H1 (cell line): ENCODE data around the gene SLX4IP. TPM values are rescaled to one million over a fixed set of nuclear protein-coding genes. Genes with fewer than 3 reads are reported as not detected.

ENCODE experiments used
- CTCF ChIA-PET: fragments of 300-600 bp; sonication (Branson Sonifier 250); formaldehyde crosslinking; loops from one replicate; lab custom pipeline; 2021; ENCODE audit not compliant: partially characterized antibody; lab: Charles Lee
- POLR2A ChIA-PET: fragments of 300-600 bp; sonication (Branson Sonifier 250); formaldehyde crosslinking; loops from one replicate; lab custom pipeline; 2021; ENCODE audit warnings: inconsistent platforms; ENCODE audit not compliant: partially characterized antibody; lab: Charles Lee
- DNase-seq, 2 experiments: peaks; one replicate each; pipeline versions ENCODE4 v3.0.0 to v3.0.0-alpha.2; 2010 to 2022; ENCODE audit warnings: low spot score in 2 of 2, low read depth in 1 of 2, mixed read lengths in 1 of 2
- FAIRE-seq: peaks from 2 replicates; lab custom pipeline; 2011; peaks lifted over from hg19 to GRCh38; lab: Jason Lieb, UNC
- H2AFZ ChIP-seq: 2 replicates; pipeline ENCODE4 v1.8.1; 2012; ENCODE audit warnings: low read length, inconsistent platforms
- H2AK5ac ChIP-seq: 2 replicates; pipeline ENCODE4 v1.6.1; 2013; ENCODE audit warnings: low read depth, low read length
- H2BK120ac ChIP-seq: replicated peaks from 2 replicates; pipeline ENCODE3; 2013; ENCODE audit warnings: low read depth, low read length, inconsistent platforms
- H2BK12ac ChIP-seq: 2 replicates; pipeline ENCODE4 v1.6.1; 2013; ENCODE audit warnings: low read depth, low read length
- H2BK15ac ChIP-seq: 2 replicates; pipeline ENCODE4 v1.6.1; 2013; ENCODE audit warnings: low read length
- H2BK20ac ChIP-seq: 2 replicates; pipeline ENCODE4 v1.6.1; 2013; ENCODE audit warnings: low read length
- H2BK5ac ChIP-seq: 2 replicates; pipeline ENCODE4 v1.6.1; 2013; ENCODE audit warnings: low read depth, low read length
- H3K14ac ChIP-seq: 2 replicates; pipeline ENCODE4 v1.6.1; 2013; ENCODE audit warnings: inconsistent platforms; ENCODE audit not compliant: insufficient read length
- H3K18ac ChIP-seq: 2 replicates; pipeline ENCODE4 v1.6.1; 2013; ENCODE audit warnings: low read length; ENCODE audit errors: extremely low read depth
- H3K23ac ChIP-seq: 2 replicates; pipeline ENCODE4 v1.6.1; 2013; ENCODE audit warnings: inconsistent platforms; ENCODE audit not compliant: insufficient read length
- H3K23me2 ChIP-seq: 2 replicates; pipeline ENCODE4 v1.6.1; 2013; ENCODE audit warnings: low read depth, low read length
- H3K27ac ChIP-seq: 2 replicates; pipeline ENCODE4 v1.6.1; 2011; ENCODE audit warnings: low read depth, low read length, inconsistent platforms
- H3K27me3 ChIP-seq, 4 experiments: replicated peaks in 1 of 4; 1 replicate in 1 of 4; 2 replicates in 3 of 4; pipeline versions ENCODE4 v1.6.1 to v1.8.1; 2011 to 2013; ENCODE audit warnings: low read length in 3 of 4, mild to moderate bottlenecking in 3 of 4, inconsistent platforms in 2 of 4, mixed read lengths in 2 of 4, moderate library complexity in 1 of 4; ENCODE audit not compliant: control insufficient read depth in 3 of 4, insufficient read depth in 3 of 4; ENCODE audit errors: extremely low read depth in 1 of 4
- H3K36me3 ChIP-seq, 4 experiments: 2 replicates each; pipeline versions ENCODE4 v1.6.1 to v1.8.1; 2011 to 2013; ENCODE audit warnings: mild to moderate bottlenecking in 4 of 4, low read length in 3 of 4, moderate library complexity in 2 of 4, control low read depth in 1 of 4, inconsistent platforms in 1 of 4; ENCODE audit not compliant: insufficient read depth in 4 of 4, control insufficient read depth in 2 of 4
- H3K4ac ChIP-seq: replicated peaks from 2 replicates; pipeline ENCODE3; 2013; ENCODE audit warnings: low read length, low read depth, mixed read lengths, inconsistent platforms; ENCODE audit not compliant: insufficient read length
- H3K4me1 ChIP-seq, 4 experiments: replicated peaks in 1 of 4; 1 replicate in 1 of 4; 2 replicates in 3 of 4; pipeline versions ENCODE4 v1.6.1 to v1.8.1; 2011 to 2013; ENCODE audit warnings: low read length in 3 of 4, inconsistent platforms in 2 of 4, mixed read lengths in 1 of 4; ENCODE audit not compliant: insufficient read depth in 4 of 4, control insufficient read depth in 3 of 4
- H3K4me2 ChIP-seq, 2 experiments: 2 replicates each; pipeline versions ENCODE4 v1.6.1 to v1.8.1; 2011 to 2013; ENCODE audit warnings: low read depth in 2 of 2, low read length in 2 of 2, control low read depth in 1 of 2, inconsistent platforms in 1 of 2, mild to moderate bottlenecking in 1 of 2; ENCODE audit not compliant: insufficient read depth in 1 of 2
- H3K4me3 ChIP-seq, 4 experiments: fragments of 200-600, 300-600 bp in 1 of 4; sonication (generic), shearing (Covaris generic), sonication (Bioruptor Twin) in 1 of 4; 2 replicates each; pipeline versions ENCODE4 v1.5.1 to v1.8.1; 2011 to 2016; ENCODE audit warnings: low read length in 4 of 4, low read depth in 3 of 4, control low read depth in 2 of 4, inconsistent platforms in 2 of 4, mild to moderate bottlenecking in 2 of 4, mixed read lengths in 1 of 4, moderate library complexity in 1 of 4; ENCODE audit not compliant: insufficient read depth in 2 of 4; ENCODE audit errors: extremely low read depth in 1 of 4
- H3K56ac ChIP-seq: replicated peaks from 2 replicates; pipeline ENCODE3; 2013; ENCODE audit warnings: low read depth, mild to moderate bottlenecking, mixed read lengths, low read length, inconsistent platforms; ENCODE audit not compliant: insufficient read length
- H3K79me1 ChIP-seq: 2 replicates; pipeline ENCODE4 v1.6.1; 2013; ENCODE audit warnings: low read depth, low read length, control low read depth
- H3K79me2 ChIP-seq, 2 experiments: 2 replicates each; pipeline versions ENCODE4 v1.6.1 to v1.8.1; 2012 to 2013; ENCODE audit warnings: low read length in 2 of 2, mild to moderate bottlenecking in 2 of 2, inconsistent platforms in 1 of 2; ENCODE audit not compliant: insufficient read depth in 2 of 2, control insufficient read depth in 1 of 2
- H3K9ac ChIP-seq, 4 experiments: replicated peaks in 1 of 4; 1 replicate in 1 of 4; 2 replicates in 3 of 4; pipeline versions ENCODE4 v1.6.1 to v1.8.1; 2011 to 2013; ENCODE audit warnings: low read depth in 3 of 4, low read length in 3 of 4, control low read depth in 2 of 4, mild to moderate bottlenecking in 2 of 4, moderate library complexity in 2 of 4, inconsistent platforms in 1 of 4; ENCODE audit errors: extremely low read depth in 1 of 4
- H3K9me3 ChIP-seq, 2 experiments: 2 replicates each; pipeline versions ENCODE4 v1.6.1 to v1.8.1; 2012 to 2013; ENCODE audit warnings: mild to moderate bottlenecking in 2 of 2, moderate library complexity in 2 of 2, control low read depth in 1 of 2, inconsistent platforms in 1 of 2, low read depth in 1 of 2, low read length in 1 of 2, mixed read lengths in 1 of 2; ENCODE audit not compliant: insufficient read depth in 2 of 2
- H4K20me1 ChIP-seq, 2 experiments: replicated peaks in 1 of 2; 2 replicates each; pipeline versions ENCODE3 to v1.8.1; 2011 to 2013; ENCODE audit warnings: inconsistent platforms in 2 of 2, low read length in 2 of 2, mild to moderate bottlenecking in 1 of 2; ENCODE audit not compliant: insufficient read depth in 2 of 2, control insufficient read depth in 1 of 2
- H4K5ac ChIP-seq: 2 replicates; pipeline ENCODE4 v1.6.1; 2013; ENCODE audit warnings: low read length, low read depth, mixed read lengths, inconsistent platforms; ENCODE audit not compliant: insufficient read length
- H4K8ac ChIP-seq: 2 replicates; pipeline ENCODE4 v1.8.0; 2013; ENCODE audit warnings: mild to moderate bottlenecking, moderate library complexity, low read length, inconsistent platforms; ENCODE audit not compliant: insufficient read depth; ENCODE audit errors: extremely low read depth
- H4K91ac ChIP-seq: replicated peaks from 2 replicates; pipeline ENCODE3; 2013; ENCODE audit warnings: low read length, mixed read lengths, inconsistent platforms; ENCODE audit not compliant: insufficient read length
- CHD2 ChIP-seq: IDR thresholded peaks from 2 replicates; pipeline ENCODE4 v1.6.1; 2012; ENCODE audit warnings: low read length, improper control_type of control experiment
- JUN ChIP-seq: IDR thresholded peaks from 2 replicates; pipeline ENCODE4 v1.6.1; 2011; ENCODE audit warnings: low read depth, mild to moderate bottlenecking, improper control_type of control experiment, low read length
- KDM1A ChIP-seq: fragments of 200-600, 300-600 bp; sonication (generic); IDR thresholded peaks from 2 replicates; pipeline ENCODE4 v1.7.1; 2016; ENCODE audit warnings: mild to moderate bottlenecking, low read length, borderline replicate concordance
- MAFK ChIP-seq: IDR thresholded peaks from 2 replicates; pipeline ENCODE4 v1.6.1; 2012; ENCODE audit warnings: low read depth, mild to moderate bottlenecking, improper control_type of control experiment, low read length
- POU5F1 ChIP-seq: IDR thresholded peaks from 2 replicates; pipeline ENCODE4 v1.6.1; 2011; ENCODE audit warnings: low read depth, mild to moderate bottlenecking, low read length, moderate library complexity
- RBBP5 ChIP-seq: IDR thresholded peaks from 2 replicates; pipeline ENCODE4 v1.7.1; 2012; ENCODE audit warnings: low read depth, mild to moderate bottlenecking, inconsistent platforms, low read length, moderate library complexity, borderline replicate concordance
- SIRT6 ChIP-seq: IDR thresholded peaks from one replicate; pipeline ENCODE4 v1.7.1; 2012; ENCODE audit warnings: low read length, inconsistent platforms
- TEAD4 ChIP-seq: IDR thresholded peaks from 2 replicates; pipeline ENCODE4 v1.6.1; 2012; ENCODE audit warnings: low read depth, low read length, inconsistent platforms, mixed read lengths
- WGBS, 2 experiments: shearing (Covaris generic) in 1 of 2; methylation state at CpG; one replicate each; pipeline versions ENCODE4 v1.1.6 to v1.1.7; 2013 to 2015; ENCODE audit warnings: low lambda C conversion rate in 2 of 2, mixed read lengths in 2 of 2, inconsistent platforms in 1 of 2, low coverage in 1 of 2, missing lambda C conversion rate in 1 of 2; ENCODE audit not compliant: insufficient replicate concordance in 2 of 2, insufficient coverage in 1 of 2, insufficient read length in 1 of 2; ENCODE audit errors: extremely low coverage in 1 of 2, missing lambda C conversion rate in 1 of 2; 5-methylcytosine and 5-hydroxymethylcytosine counted together
- polyA plus RNA-seq, 7 experiments: library from polyadenylated mRNA; depleted of rRNA in 3 of 7; stranded (reverse) in 5 of 7; unstranded in 2 of 7; fragments of >200 nt in 5 of 7; fragments of 200-250 nt in 2 of 7; gene quantifications; 1 replicate in 5 of 7; 2 replicates in 1 of 7; 4 replicates in 1 of 7; pipeline versions ENCODE4 v1.2.1 to v1.2.3, GENCODE V29; 2011 to 2013; ENCODE audit warnings: missing spikeins in 2 of 7, mixed read lengths in 2 of 7
- total RNA-seq: library from RNA; stranded (reverse); fragmentation: NEBNext Ultra II Directional; extraction: Animal tissue kit (Norgen Biotek cat#: 25700); gene quantifications from 2 replicates; pipeline ENCODE4 v1.2.1, GENCODE V29; 2021
- TF ChIP-seq, protein P1 (sequence below): IDR thresholded peaks from 2 replicates; pipeline ENCODE4 v1.6.1; 2011; ENCODE audit warnings: low read length, improper control_type of control experiment
- TF ChIP-seq, protein P2 (sequence below), 3 experiments: IDR thresholded peaks; 1 replicate in 2 of 3; 2 replicates in 1 of 3; pipeline versions ENCODE4 v1.5.1 to v1.6.1; 2011; ENCODE audit warnings: low read length in 3 of 3, mild to moderate bottlenecking in 3 of 3, inconsistent platforms in 2 of 3, low read depth in 1 of 3, moderate library complexity in 1 of 3; ENCODE audit not compliant: insufficient read depth in 1 of 3; ENCODE audit errors: control extremely low read depth in 1 of 3

Gene SLX4IP
- total and polyA plus RNA-seq, 2 of the 8 experiments (the other 6 are each of a cell fraction or from before 2014, with no cell fraction given), result 2.4 to 8.7 TPM

DNA sequence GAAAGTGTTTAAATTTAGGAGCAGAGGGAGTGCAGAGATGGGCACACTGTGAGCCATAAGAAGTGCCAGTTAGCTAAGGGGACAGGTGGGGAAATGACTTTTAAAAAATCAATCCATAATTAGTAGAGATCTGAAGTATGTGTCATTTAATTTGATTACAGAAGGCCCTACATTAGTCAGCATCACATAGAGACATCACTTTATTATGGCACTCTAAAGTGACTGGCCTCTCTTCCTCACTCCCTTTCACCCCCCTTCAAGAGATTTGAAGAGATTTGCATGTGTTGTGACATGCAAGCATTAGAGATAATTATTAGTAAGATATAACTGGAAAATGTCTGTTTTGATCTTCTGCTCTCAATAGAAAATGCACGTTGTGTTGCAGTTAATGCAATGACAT is 86.7 kb downstream of the SLX4IP start:
- FAIRE-seq (no peak), DNase-seq (no peak)
- ChIA-PET CTCF (interaction anchor here (1.1 to 2.6 kb wide), 6 partner anchors 9 to 544 kb away, joined by 3 to 10 read pairs (median 4); no protein-coding TSS in a partner anchor), POLR2A (interaction anchor here (0.9 kb wide), 1 partner anchor 9 kb away, joined by 3 read pairs; no protein-coding TSS in a partner anchor)
- Histone ChIP-seq H3K23ac (no peak overlapping the region), H3K18ac (no peak overlapping the region), H2BK15ac (no peak overlapping the region), H2AFZ (no peak overlapping the region), H2BK5ac (no peak overlapping the region), H2BK12ac (no peak overlapping the region), H3K79me2 (peaks cover 0 to 10% of the 10 kb centered on the region in 2 experiments; a peak in 1 of 4 replicates), H2AK5ac (no peak overlapping the region), H3K36me3 (no peaks in the 10 kb centered on the region), H3K27ac (peak overlapping the region; percentile 10; the same call in 1 of the 2 replicates), H3K56ac (no peak overlapping the region), H2BK20ac (no peak overlapping the region), H4K5ac (no peak overlapping the region), H4K8ac (no peak overlapping the region), H3K14ac (no peak overlapping the region), H3K27me3 (no peaks in the 10 kb centered on the region), H3K9me3 (no peaks in the 10 kb centered on the region), H3K4me2 (no peak overlapping the region), H2BK120ac (no peak overlapping the region), H3K23me2 (no peaks in the 10 kb centered on the region), H4K20me1 (no peaks in the 10 kb centered on the region), H3K9ac (no peak overlapping the region), H4K91ac (no peak overlapping the region), H3K4ac (no peak overlapping the region), H3K4me1 (peaks cover 5 to 12% (median 8%) of the 10 kb centered on the region in 4 experiments), H3K4me3 (no peak overlapping the region), H3K79me1 (peaks cover 2% of the 10 kb centered on the region; the same call in 1 of the 2 replicates)
- 91% methylated on average over 1 of the region's 1 CpG; no CpG with 5 or more reads in 1 of the 2 experiments for WGBS, 2 experiments
- TF ChIP-seq, protein P1, sequence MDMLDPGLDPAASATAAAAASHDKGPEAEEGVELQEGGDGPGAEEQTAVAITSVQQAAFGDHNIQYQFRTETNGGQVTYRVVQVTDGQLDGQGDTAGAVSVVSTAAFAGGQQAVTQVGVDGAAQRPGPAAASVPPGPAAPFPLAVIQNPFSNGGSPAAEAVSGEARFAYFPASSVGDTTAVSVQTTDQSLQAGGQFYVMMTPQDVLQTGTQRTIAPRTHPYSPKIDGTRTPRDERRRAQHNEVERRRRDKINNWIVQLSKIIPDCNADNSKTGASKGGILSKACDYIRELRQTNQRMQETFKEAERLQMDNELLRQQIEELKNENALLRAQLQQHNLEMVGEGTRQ, result no peak
- TF ChIP-seq SIRT6, result no peak
- no peak for TF ChIP-seq JUN
- no peak for TF ChIP-seq KDM1A
- TF ChIP-seq MAFK, result no peak
- no peak for TF ChIP-seq RBBP5
- TF ChIP-seq TEAD4, result no peak
- no peak for TF ChIP-seq POU5F1
- no peak for TF ChIP-seq CHD2
- TF ChIP-seq, protein P2, sequence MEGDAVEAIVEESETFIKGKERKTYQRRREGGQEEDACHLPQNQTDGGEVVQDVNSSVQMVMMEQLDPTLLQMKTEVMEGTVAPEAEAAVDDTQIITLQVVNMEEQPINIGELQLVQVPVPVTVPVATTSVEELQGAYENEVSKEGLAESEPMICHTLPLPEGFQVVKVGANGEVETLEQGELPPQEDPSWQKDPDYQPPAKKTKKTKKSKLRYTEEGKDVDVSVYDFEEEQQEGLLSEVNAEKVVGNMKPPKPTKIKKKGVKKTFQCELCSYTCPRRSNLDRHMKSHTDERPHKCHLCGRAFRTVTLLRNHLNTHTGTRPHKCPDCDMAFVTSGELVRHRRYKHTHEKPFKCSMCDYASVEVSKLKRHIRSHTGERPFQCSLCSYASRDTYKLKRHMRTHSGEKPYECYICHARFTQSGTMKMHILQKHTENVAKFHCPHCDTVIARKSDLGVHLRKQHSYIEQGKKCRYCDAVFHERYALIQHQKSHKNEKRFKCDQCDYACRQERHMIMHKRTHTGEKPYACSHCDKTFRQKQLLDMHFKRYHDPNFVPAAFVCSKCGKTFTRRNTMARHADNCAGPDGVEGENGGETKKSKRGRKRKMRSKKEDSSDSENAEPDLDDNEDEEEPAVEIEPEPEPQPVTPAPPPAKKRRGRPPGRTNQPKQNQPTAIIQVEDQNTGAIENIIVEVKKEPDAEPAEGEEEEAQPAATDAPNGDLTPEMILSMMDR (IDR thresholded peaks at IDR 0.05; ENCODE audit: control extremely low read depth in 1 of 3, insufficient read depth in 1 of 3, low read depth in 1 of 3, low read length in 3 of 3), result no peak
